PC-9 (cell line): ENCODE data around the gene DHRSX. TPM values are rescaled to one million over a fixed set of nuclear protein-coding genes. Genes with fewer than 3 reads are reported as not detected.
"Not testable (repeated sequence)": the region's sequence is repeated elsewhere in the genome, so short reads cannot be mapped to it uniquely, and the experiment has no call there.

Source experiments
- BruUV-seq: library from RNA; stranded (reverse); fragments of 400-500 nt; replicated peaks from 2 replicates; lab custom pipeline; 2021; lab: Mats Ljungman, UMichigan
- CTCF ChIA-PET: fragments of 300-600 bp; sonication (Branson Sonifier 250); formaldehyde crosslinking; loops from one replicate; lab custom pipeline; 2022; ENCODE audit warnings: antibody characterized with exemption; lab: Charles Lee
- POLR2A ChIA-PET: fragments of 300-600 bp; sonication (Branson Sonifier 250); formaldehyde crosslinking; loops from one replicate; lab custom pipeline; 2022; ENCODE audit warnings: antibody characterized with exemption; ENCODE audit not compliant: unreplicated experiment; lab: Charles Lee
- DNase-seq, 2 experiments: peaks; one replicate each; pipeline versions ENCODE4 v3.0.0 to v3.0.0-alpha.2; 2015 to 2022; ENCODE audit warnings: mixed read lengths in 1 of 2
- H2AFZ ChIP-seq: fragments of 200-600 bp; sonication (generic); 2 replicates; pipeline ENCODE4 v1.8.1; 2017; ENCODE audit warnings: antibody characterized with exemption
- H3F3A ChIP-seq: fragments of 200-600 bp; sonication (generic); 2 replicates; pipeline ENCODE4 v1.8.1; 2017; ENCODE audit warnings: antibody characterized with exemption, mild to moderate bottlenecking, low read depth; ENCODE audit not compliant: insufficient read depth
- H3K27ac ChIP-seq: fragments of 200-600 bp; sonication (generic); 2 replicates; pipeline ENCODE4 v1.6.1; 2016; ENCODE audit warnings: mixed run types
- H3K27me3 ChIP-seq: fragments of 200-600 bp; sonication (generic); 2 replicates; pipeline ENCODE4 v1.6.1; 2016; ENCODE audit warnings: low read depth, mixed run types; ENCODE audit not compliant: insufficient read depth
- H3K36me3 ChIP-seq: fragments of 200-600 bp; sonication (generic); 2 replicates; pipeline ENCODE4 v1.6.1; 2016; ENCODE audit warnings: low read depth, mixed run types
- H3K4me1 ChIP-seq: fragments of 200-600 bp; sonication (generic); replicated peaks from 2 replicates; pipeline ENCODE4 v1.6.1; 2016; ENCODE audit warnings: mixed run types; ENCODE audit not compliant: insufficient read depth
- H3K4me2 ChIP-seq: fragments of 200-600 bp; sonication (generic); 2 replicates; pipeline ENCODE4 v1.6.1; 2017; ENCODE audit warnings: mixed run types
- H3K4me3 ChIP-seq: fragments of 200-600 bp; sonication (generic); 2 replicates; pipeline ENCODE4 v1.6.1; 2016; ENCODE audit warnings: mixed run types
- H3K79me2 ChIP-seq: fragments of 200-600 bp; sonication (generic); 2 replicates; pipeline ENCODE4 v1.6.1; 2017; ENCODE audit warnings: low read depth, mixed run types
- H3K9me2 ChIP-seq: fragments of 200-600 bp; sonication (generic); 2 replicates; pipeline ENCODE4 v1.8.1; 2017; ENCODE audit warnings: mild to moderate bottlenecking; ENCODE audit not compliant: insufficient read depth
- H3K9me3 ChIP-seq: fragments of 200-600 bp; sonication (generic); 2 replicates; pipeline ENCODE4 v1.8.1; 2016; ENCODE audit warnings: low read depth; ENCODE audit not compliant: insufficient read depth
- H4K20me1 ChIP-seq: fragments of 200-600 bp; sonication (generic); 2 replicates; pipeline ENCODE4 v1.8.1; 2017; ENCODE audit not compliant: insufficient read depth
- CTCF ChIP-seq: fragments of 200-600 bp; sonication (generic); conservative IDR thresholded peaks from 2 replicates; pipeline ENCODE4 v1.6.1; 2017; ENCODE audit warnings: mixed run types, antibody characterized with exemption, mild to moderate bottlenecking, moderate library complexity
- EZH2 ChIP-seq: fragments of 200-600 bp; sonication (generic); IDR thresholded peaks from 2 replicates; pipeline ENCODE4 v1.8.0; 2017; ENCODE audit warnings: antibody characterized with exemption, low read depth
- intact Hi-C: fragments of 100-400 bp; cut with micrococcal nuclease; formaldehyde crosslinking; loops from one replicate; pipeline ENCODE4 v1.10.0; 2022; ENCODE audit not compliant: unreplicated experiment
- total RNA-seq: library from RNA; stranded (reverse); gene quantifications from 2 replicates; pipeline ENCODE4 v1.2.3, GENCODE V29; 2021

Gene DHRSX
- total RNA-seq, 1 experiment from 2014 or later: 13.2 TPM

- no peaks in the 10 kb centered on the region for H3F3A ChIP-seq
- H3K4me1 ChIP-seq: no peaks in the 10 kb centered on the region
- no peak overlapping the region for H3K4me2 ChIP-seq
- H3K27me3 ChIP-seq: no peaks in the 10 kb centered on the region
- H3K27ac ChIP-seq: no peak overlapping the region
- CTCF ChIA-PET: no interaction called here
- H3K9me2 ChIP-seq: no peaks in the 10 kb centered on the region; the same call in 1 of the 2 replicates
- H3K79me2 ChIP-seq: no peaks in the 10 kb centered on the region
- TF ChIP-seq CTCF (no peak), EZH2 (no peak)
- intact Hi-C loops: no loop called here
- H3K9me3 ChIP-seq: no peaks in the 10 kb centered on the region
- no peak overlapping the region for H3K4me3 ChIP-seq
- H2AFZ ChIP-seq: no peak overlapping the region
- POLR2A ChIA-PET: no interaction called here
- H4K20me1 ChIP-seq: no peaks in the 10 kb centered on the region
- no TSS peak for BruUV-seq
- no peaks in the 10 kb centered on the region for H3K36me3 ChIP-seq
- no peak for DNase-seq
Observed at GRCh38 chrX:2457289-2458133, 43.3 kb downstream of the DHRSX start.

GRCh38 chrX:2456091-2456490 is 44.7 kb downstream of the DHRSX start:
- H3K4me1 ChIP-seq, H3K9me2 ChIP-seq, H4K20me1 ChIP-seq, H3K4me2 ChIP-seq, POLR2A ChIA-PET, H3K27me3 ChIP-seq, BruUV-seq, H3K9me3 ChIP-seq, H3K79me2 ChIP-seq, H3F3A ChIP-seq, intact Hi-C loops, CTCF ChIA-PET, H2AFZ ChIP-seq, H3K36me3 ChIP-seq, H3K4me3 ChIP-seq, H3K27ac ChIP-seq: not testable (repeated sequence)
- peak in 1 of 2 experiments; percentile 7 for DNase-seq

GRCh38 chrX:2454620-2455019 is 46.2 kb downstream of the DHRSX start:
- intact Hi-C loops, H3K4me3 ChIP-seq, H3K9me3 ChIP-seq, H4K20me1 ChIP-seq, H3K27ac ChIP-seq, H2AFZ ChIP-seq, BruUV-seq, H3K4me2 ChIP-seq, H3F3A ChIP-seq, H3K27me3 ChIP-seq, DNase-seq, H3K9me2 ChIP-seq, CTCF ChIA-PET, H3K36me3 ChIP-seq, H3K79me2 ChIP-seq, H3K4me1 ChIP-seq, POLR2A ChIA-PET: not testable (repeated sequence)

GRCh38 chrX:2452799-2453198 is 48.0 kb downstream of the DHRSX start:
- Histone ChIP-seq H3K79me2 (no peaks in the 10 kb centered on the region), H3K4me3 (no peak overlapping the region), H3K27me3 (no peaks in the 10 kb centered on the region), H3K9me3 (no peaks in the 10 kb centered on the region), H3K9me2 (no peaks in the 10 kb centered on the region; the same call in 1 of the 2 replicates), H3K4me2 (no peak overlapping the region), H3F3A (no peaks in the 10 kb centered on the region), H4K20me1 (no peaks in the 10 kb centered on the region), H3K36me3 (no peaks in the 10 kb centered on the region), H3K27ac (no peak overlapping the region), H2AFZ (no peak overlapping the region), H3K4me1 (no peaks in the 10 kb centered on the region)
- POLR2A ChIA-PET: no interaction called here
- no TSS peak for BruUV-seq
- TF ChIP-seq EZH2 (no peak), CTCF (no peak)
- no peak for DNase-seq
- intact Hi-C loops: no loop called here
- CTCF ChIA-PET: no interaction called here
